GM12878 (cell line): ENCODE results near the gene ACTR1B. TPM values are rescaled to one million over a fixed set of nuclear protein-coding genes. Genes with fewer than 3 reads are reported as not detected.

Experiments used
- ATAC-seq: fragments of 200-7000 bp; cut with Tn5 transposase; 3 replicates; pipeline ENCODE4 v1.9.1; 2020; ENCODE audit warnings: mild to moderate bottlenecking, moderate library complexity
- BruUV-seq: library from RNA; stranded (reverse); fragments of 400-500 nt; replicated peaks from 2 replicates; lab custom pipeline; 2021; lab: Mats Ljungman, UMichigan
- CTCF ChIA-PET: fragments of 300-600 bp; sonication (Branson Sonifier 250); formaldehyde crosslinking; extraction: SDS; loops from one replicate; lab custom pipeline; 2021; ENCODE audit warnings: inconsistent platforms; lab: Yijun Ruan, JAX
- POLR2A ChIA-PET: fragments of 350-600 bp; formaldehyde crosslinking; extraction: SDS; loops from one replicate; lab custom pipeline; 2021; ENCODE audit warnings: inconsistent platforms; lab: Charles Lee
- RAD21 ChIA-PET: fragments of 300-600 bp; sonication (Branson Sonifier 250); formaldehyde crosslinking; loops from one replicate; lab custom pipeline; 2023; ENCODE audit warnings: antibody characterized with exemption; ENCODE audit not compliant: unreplicated experiment; lab: Charles Lee
- SMC1A ChIA-PET: fragments of 300-600 bp; sonication (Branson Sonifier 250); formaldehyde crosslinking; loops from one replicate; lab custom pipeline; 2023; ENCODE audit not compliant: unreplicated experiment, uncharacterized antibody; lab: Charles Lee
- DNase-seq: peaks from one replicate; pipeline ENCODE4 v3.0.0-alpha.2; 2011; ENCODE audit warnings: low read depth, low spot score
- FAIRE-seq: peaks from 3 replicates; lab custom pipeline; 2011; peaks lifted over from hg19 to GRCh38; lab: Jason Lieb, UNC
- H2AFZ ChIP-seq: 2 replicates; pipeline ENCODE4 v1.6.0; 2011; ENCODE audit warnings: low read depth, low read length, control low read depth; ENCODE audit not compliant: control insufficient read depth
- H3K27ac ChIP-seq: 2 replicates; pipeline ENCODE4 v1.5.1; 2011; ENCODE audit warnings: control low read depth; ENCODE audit not compliant: control insufficient read depth, insufficient read depth
- H3K27me3 ChIP-seq, 2 experiments: replicated peaks in 1 of 2; 2 replicates each; pipeline versions ENCODE4 v1.6.0 to v1.6.1; 2011; ENCODE audit warnings: low read length in 1 of 2; ENCODE audit not compliant: control insufficient read depth in 2 of 2, insufficient read depth in 2 of 2
- H3K36me3 ChIP-seq, 2 experiments: 2 replicates each; pipeline ENCODE4 v1.5.1; 2011; ENCODE audit warnings: low read length in 1 of 2; ENCODE audit not compliant: control insufficient read depth in 2 of 2, insufficient read depth in 2 of 2
- H3K4me1 ChIP-seq: 2 replicates; pipeline ENCODE4 v1.6.1; 2011; ENCODE audit warnings: mild to moderate bottlenecking, low read length, moderate library complexity, mixed read lengths; ENCODE audit not compliant: control insufficient read depth, insufficient read depth
- H3K4me2 ChIP-seq: 2 replicates; pipeline ENCODE4 v1.6.0; 2011; ENCODE audit warnings: control low read depth; ENCODE audit not compliant: control insufficient read depth, insufficient read depth
- H3K4me3 ChIP-seq: fragments of 200-600 bp; sonication (generic); 2 replicates; pipeline ENCODE4 v1.5.1; 2016
- H3K79me2 ChIP-seq: 2 replicates; pipeline ENCODE4 v1.6.0; 2011; ENCODE audit warnings: low read length; ENCODE audit not compliant: control insufficient read depth, insufficient read depth
- H3K9ac ChIP-seq: 2 replicates; pipeline ENCODE4 v1.8.0; 2011; ENCODE audit warnings: low read length, control low read depth, mixed read lengths; ENCODE audit not compliant: control insufficient read depth, insufficient read depth
- H3K9me3 ChIP-seq: replicated peaks from 3 replicates; pipeline ENCODE4 v1.5.1; 2011; ENCODE audit warnings: mild to moderate bottlenecking, low read length; ENCODE audit not compliant: control insufficient read depth, insufficient read depth
- H4K20me1 ChIP-seq: 2 replicates; pipeline ENCODE4 v1.6.0; 2011; ENCODE audit not compliant: control insufficient read depth, insufficient read depth
- CEBPB ChIP-seq, 2 experiments: fragments of 150-350 bp in 1 of 2; IDR thresholded peaks; 2 replicates each; pipeline ENCODE4 v1.6.1; 2012 to 2014; ENCODE audit warnings: low read depth in 2 of 2, low read length in 2 of 2, borderline replicate concordance in 1 of 2, inconsistent platforms in 1 of 2
- IRF5 ChIP-seq: fragments of 450-650 bp; IDR thresholded peaks from 2 replicates; pipeline ENCODE4 v1.6.1; 2017; ENCODE audit warnings: borderline replicate concordance
- KLF5 ChIP-seq: fragments of 450-650 bp; IDR thresholded peaks from 2 replicates; pipeline ENCODE4 v1.6.1; 2014; ENCODE audit warnings: mild to moderate bottlenecking; ENCODE audit not compliant: partially characterized antibody
- NR2C2 ChIP-seq: IDR thresholded peaks from 2 replicates; pipeline ENCODE4 v1.6.1; 2011; ENCODE audit warnings: borderline replicate concordance, low read depth; ENCODE audit not compliant: control insufficient read depth, insufficient read length
- NRF1 ChIP-seq: conservative IDR thresholded peaks from 2 replicates; pipeline ENCODE4 v1.6.1; 2011; ENCODE audit warnings: mild to moderate bottlenecking, low read depth, low read length, improper control_type of control experiment
- PKNOX1 ChIP-seq: fragments of 450-650 bp; IDR thresholded peaks from 2 replicates; pipeline ENCODE4 v1.6.1; 2016; ENCODE audit warnings: mild to moderate bottlenecking
- RBBP5 ChIP-seq: fragments of 200-600 bp; sonication (generic); conservative IDR thresholded peaks from 2 replicates; pipeline ENCODE4 v1.6.1; 2016
- RUNX3 ChIP-seq: IDR thresholded peaks from 2 replicates; pipeline ENCODE4 v1.6.1; 2012; ENCODE audit warnings: low read length, inconsistent platforms
- SUZ12 ChIP-seq: fragments of 200-600 bp; sonication (generic); IDR thresholded peaks from one replicate; pipeline ENCODE4 v1.6.1; 2018; ENCODE audit warnings: antibody characterized with exemption, mild to moderate bottlenecking; ENCODE audit not compliant: unreplicated experiment
- TBL1XR1 ChIP-seq: IDR thresholded peaks from 2 replicates; pipeline ENCODE4 v1.6.1; 2012; ENCODE audit warnings: low read depth, low read length, improper control_type of control experiment
- TCF7 ChIP-seq: IDR thresholded peaks from 2 replicates; pipeline ENCODE4 v1.6.1; 2014; ENCODE audit warnings: antibody characterized with exemption, borderline replicate concordance
- USF2 ChIP-seq: IDR thresholded peaks from 2 replicates; pipeline ENCODE4 v1.6.1; 2011; ENCODE audit warnings: low read depth, low read length, improper control_type of control experiment, borderline replicate concordance
- ZNF592 ChIP-seq: fragments of 450-650 bp; IDR thresholded peaks from 2 replicates; pipeline ENCODE4 v1.6.1; 2017; ENCODE audit warnings: mild to moderate bottlenecking, moderate library complexity
- WGBS: methylation state at CpG from one replicate; pipeline ENCODE4 v1.1.6; 2016; ENCODE audit warnings: low lambda C conversion rate; ENCODE audit not compliant: insufficient replicate concordance, insufficient coverage; ENCODE audit errors: missing lambda C conversion rate; 5-methylcytosine and 5-hydroxymethylcytosine counted together
- in situ Hi-C: fragments of 300-500 bp; cut with MboI; formaldehyde crosslinking; loops from 9 replicates; pipeline ENCODE4 v1.14.3; 2018; ENCODE audit warnings: mixed read lengths
- intact Hi-C: fragments of 100-400 bp; cut with micrococcal nuclease; formaldehyde crosslinking; loops from one replicate; pipeline ENCODE4 v1.14.2; 2022; ENCODE audit not compliant: unreplicated experiment
- polyA plus RNA-seq, 11 experiments: library from polyadenylated mRNA; depleted of rRNA in 4 of 11; unstranded in 6 of 11; stranded (reverse) in 5 of 11; fragments of >200 nt; fragmentation: Nextera tagmentation in 4 of 11; fragmentation: Illumina TruSeq in 1 of 11; extraction: Ambion mirVana in 4 of 11; extraction: Trizol in 1 of 11; gene quantifications; 1 replicate in 1 of 11; 2 replicates in 10 of 11; pipeline versions ENCODE4 v1.2.1 to v1.2.3, GENCODE V29; 2011 to 2016; ENCODE audit warnings: inconsistent platforms in 2 of 11, missing spikeins in 2 of 11, low read depth in 1 of 11
- total RNA-seq, 4 experiments: library from RNA; depleted of rRNA in 3 of 4; stranded (reverse); fragments of >200 nt in 3 of 4; fragmentation: Illumina TruSeq in 1 of 4; extraction: Trizol in 1 of 4; gene quantifications; 2 replicates each; pipeline versions ENCODE4 v1.2.1 to v1.2.3, GENCODE V29; 2013 to 2021

ACTR1B gene
- total and polyA plus RNA-seq, 10 of the 15 experiments (the other 5 are each of a cell fraction or from before 2014, with no cell fraction given), result 1.3 to 62.8 (median 44.8) TPM

GRCh38 chr2:97671526-97671925 lies 7.7 kb upstream of the ACTR1B start (continued):
- TF ChIP-seq SUZ12 (no peak), ZNF592 (no peak), NR2C2 (no peak), PKNOX1 (no peak), RUNX3 (no peak)

- peaks cover 9% of the 10 kb centered on the region for H3K4me1 ChIP-seq
- no peak overlapping the region for H2AFZ ChIP-seq
- no peak for ATAC-seq
- ChIA-PET POLR2A (no interaction called here), CTCF (interaction anchor here (1.0 to 1.9 kb wide), 3 partner anchors 12 to 80 kb away, joined by 4 to 7 read pairs (median 6); no protein-coding TSS in a partner anchor), SMC1A (interaction anchor here (0.6 to 1.1 kb wide), 3 partner anchors 9 to 717 kb away, joined by 3 read pairs; no protein-coding TSS in a partner anchor), RAD21 (interaction anchor here (0.9 kb wide), 1 partner anchor 26 kb away, joined by 3 read pairs; no protein-coding TSS in a partner anchor)
- no peaks in the 10 kb centered on the region for H3K36me3 ChIP-seq
- no peak overlapping the region for H3K9ac ChIP-seq
- FAIRE-seq, result no peak
- no TSS peak for BruUV-seq
- DNase-seq, result no peak
- H3K9me3 ChIP-seq, result no peaks in the 10 kb centered on the region
- no peaks in the 10 kb centered on the region for H3K27me3 ChIP-seq
- TF ChIP-seq NRF1 (no peak), KLF5 (no peak), CEBPB (IDR thresholded peaks at IDR 0.05; ENCODE audit: borderline replicate concordance in 1 of 2, low read depth in 2 of 2, low read length in 2 of 2) (no peak), TBL1XR1 (no peak), RBBP5 (no peak), PKNOX1 (no peak), RUNX3 (no peak), TCF7 (no peak), IRF5 (no peak), USF2 (no peak)
- intact Hi-C loops, result no loop called here
- in situ Hi-C loops, result no loop called here
- H3K79me2 ChIP-seq, result no peaks in the 10 kb centered on the region
- H3K4me3 ChIP-seq, result no peak overlapping the region
- no peak overlapping the region for H3K4me2 ChIP-seq
- WGBS, result 100% methylated on average over 1 of the region's 1 CpG
- no peak overlapping the region for H3K27ac ChIP-seq
- no peaks in the 10 kb centered on the region for H4K20me1 ChIP-seq
These were observed 6.6 kb upstream of the ACTR1B start for GRCh38 chr2:97670471-97670870.
